NCI-H460 (cell line): ENCODE measurements around the gene B3GNT9. TPM values are rescaled to one million over a fixed set of nuclear protein-coding genes. Genes with fewer than 3 reads are reported as not detected.
"Not testable (repeated sequence)": the region's sequence is repeated elsewhere in the genome, so short reads cannot be mapped to it uniquely, and the experiment has no call there.

Experiments used
- DNase-seq: peaks from one replicate; pipeline ENCODE4 v3.0.0-alpha.2; 2016; ENCODE audit warnings: low read depth; ENCODE audit errors: extremely low read depth
- total RNA-seq: library from RNA; depleted of rRNA; stranded (reverse); fragments of >200 nt; shearing (Covaris generic); gene quantifications from 2 replicates; pipeline ENCODE4 v1.2.3, GENCODE V29; 2014

Gene B3GNT9
- total RNA-seq, 1 experiment from 2014 or later: 14.2 TPM

DNA sequence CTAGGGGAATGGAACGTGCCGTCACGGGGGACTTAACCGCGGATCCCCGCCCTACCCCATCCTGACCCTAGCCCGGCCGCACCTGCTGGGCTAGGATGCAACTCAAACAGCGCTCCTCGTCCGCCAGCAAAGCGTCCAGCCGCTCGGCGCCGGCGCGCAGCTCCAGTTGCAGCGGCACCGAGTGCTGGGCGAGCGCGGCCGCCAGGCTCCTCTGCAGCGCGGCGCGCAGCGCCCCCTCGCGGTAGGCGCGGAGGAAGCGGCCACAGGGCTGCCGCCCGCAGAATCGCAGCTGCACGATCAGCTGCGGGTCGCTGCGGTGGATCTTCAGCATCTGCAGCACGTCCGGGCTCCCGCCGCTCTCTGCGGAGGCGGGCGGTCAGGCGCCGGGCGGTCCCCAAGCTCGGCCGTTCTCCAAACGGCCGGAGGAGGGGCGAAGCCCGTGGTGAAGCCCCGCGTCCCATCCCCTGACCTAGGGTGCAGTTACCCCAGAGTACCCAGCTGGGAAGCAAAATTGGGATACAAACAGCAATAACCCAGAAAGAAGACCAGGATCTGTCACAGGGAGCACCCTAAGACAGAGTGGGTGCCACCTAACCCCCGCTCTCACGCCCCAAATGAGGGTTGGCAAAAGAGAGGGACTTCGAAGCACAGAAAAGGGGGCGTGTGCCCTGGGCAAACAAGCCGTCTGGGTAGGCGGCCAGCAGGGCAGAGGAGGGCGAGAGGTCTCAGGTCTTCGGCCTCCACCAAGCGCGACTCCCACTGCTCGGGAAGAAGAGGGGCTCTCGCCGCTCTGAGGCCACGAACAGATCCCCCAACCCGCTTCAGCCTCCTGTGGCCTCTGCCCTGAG, 4.7 kb upstream of the B3GNT9 start:
- DNase-seq: no peak

DNA sequence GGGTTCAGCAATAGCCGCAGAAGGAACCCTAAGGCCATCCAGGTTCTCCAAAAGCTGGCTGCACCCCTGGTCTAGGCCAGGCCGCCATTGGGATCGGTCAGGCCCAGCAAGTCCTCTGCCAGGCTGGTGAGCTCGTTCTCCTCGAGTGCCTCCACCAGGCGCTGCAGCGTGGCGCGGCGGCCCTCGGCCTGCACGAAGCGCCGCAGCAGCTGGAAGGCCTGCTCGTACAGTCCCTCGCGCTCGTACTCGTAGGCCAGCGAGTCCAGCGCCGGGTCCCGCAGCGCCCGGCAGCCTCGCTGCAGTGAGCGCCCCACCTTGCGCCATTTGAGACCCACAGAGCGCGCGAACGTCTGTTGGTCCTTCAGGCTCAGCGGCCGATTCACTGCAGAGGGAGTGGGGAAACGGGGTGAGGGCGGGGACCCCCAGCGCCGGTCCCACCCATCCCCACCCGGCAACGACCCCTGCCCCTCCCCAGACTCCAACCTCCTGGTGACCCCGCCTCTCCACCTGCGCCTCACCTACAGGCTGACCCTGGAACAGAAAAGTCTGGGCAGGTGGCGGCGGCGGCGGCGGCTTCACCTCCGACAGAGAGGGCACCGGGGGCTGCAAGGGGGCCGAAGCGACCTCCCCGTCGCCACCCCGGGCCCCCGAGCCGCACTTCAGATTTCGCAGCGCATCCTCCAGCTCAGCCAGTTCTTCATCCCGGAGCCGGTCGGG, 3.9 kb upstream of the B3GNT9 start:
- DNase-seq: no peak

DNA sequence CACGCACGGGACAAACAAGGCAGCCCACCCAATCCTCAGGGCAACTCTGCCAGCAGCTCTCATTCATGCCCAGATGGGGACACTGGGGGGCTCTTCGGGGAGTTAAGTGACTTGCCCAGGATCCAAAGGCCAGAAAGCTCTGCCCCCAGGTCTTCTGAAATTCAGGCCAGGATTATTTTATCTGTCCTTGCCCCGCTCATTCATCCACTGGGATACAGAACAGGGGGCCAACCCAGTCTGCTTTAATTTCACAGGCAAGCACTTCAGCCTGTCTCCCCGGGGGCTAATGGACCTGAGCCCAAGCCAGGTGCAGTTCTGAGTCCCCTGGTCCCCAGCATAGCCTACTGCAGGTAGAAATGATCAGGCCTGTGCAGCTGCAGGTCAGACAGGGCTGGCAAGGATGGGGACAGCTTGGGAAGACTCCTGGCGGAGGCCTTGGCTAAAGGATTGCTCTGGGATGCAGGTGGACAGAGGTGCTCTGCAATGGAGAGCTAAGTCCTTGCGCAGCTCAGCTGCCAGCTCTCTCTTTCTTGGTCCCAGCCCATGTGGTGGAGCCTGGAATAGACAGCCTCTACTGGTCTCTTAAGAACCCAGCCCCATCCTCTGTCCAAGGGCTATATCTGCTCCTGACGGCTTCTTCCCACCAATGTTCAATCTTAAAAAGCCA, 766 bp upstream of the B3GNT9 start:
- DNase-seq: no peak

DNA sequence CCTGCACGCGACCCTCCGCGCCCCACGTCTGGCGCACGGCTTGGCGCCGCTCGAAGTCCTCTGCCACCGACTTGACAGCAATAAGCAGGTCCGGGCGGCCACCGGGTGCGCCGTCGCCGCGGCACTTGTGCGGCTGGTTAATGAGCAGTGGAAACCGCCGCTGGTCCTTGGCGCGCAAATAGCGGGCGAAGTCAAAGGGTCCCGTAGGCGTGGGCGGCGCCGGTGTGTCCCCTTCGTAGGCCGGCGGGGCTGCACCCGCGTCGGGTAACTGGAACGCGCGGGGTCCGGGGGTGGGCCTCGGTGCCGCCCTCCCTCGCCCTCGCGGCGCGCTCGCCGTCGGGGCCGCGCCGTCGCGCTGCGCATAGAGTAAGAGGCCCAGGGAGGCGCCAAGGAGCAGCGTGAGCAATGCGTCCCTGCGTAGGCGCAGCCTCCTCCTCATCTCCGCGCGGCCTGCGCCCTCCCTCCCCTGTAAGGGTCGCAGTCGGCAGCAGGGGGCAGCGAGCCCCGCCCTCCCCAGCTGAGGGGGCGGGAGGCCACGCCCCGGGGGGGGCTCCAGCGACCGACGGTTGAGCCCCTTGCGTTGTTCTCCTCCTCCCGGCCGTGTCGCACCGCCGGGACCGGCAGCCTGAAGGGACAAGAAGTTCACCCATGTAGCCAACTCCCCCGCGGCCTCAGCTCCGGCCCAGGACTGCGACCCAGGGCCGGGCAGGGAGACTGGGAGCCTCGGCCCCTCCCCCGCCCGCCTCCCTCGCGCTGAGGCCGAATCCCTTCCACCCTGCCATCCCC, 558 bp downstream of the B3GNT9 start:
- DNase-seq: no peak

DNA sequence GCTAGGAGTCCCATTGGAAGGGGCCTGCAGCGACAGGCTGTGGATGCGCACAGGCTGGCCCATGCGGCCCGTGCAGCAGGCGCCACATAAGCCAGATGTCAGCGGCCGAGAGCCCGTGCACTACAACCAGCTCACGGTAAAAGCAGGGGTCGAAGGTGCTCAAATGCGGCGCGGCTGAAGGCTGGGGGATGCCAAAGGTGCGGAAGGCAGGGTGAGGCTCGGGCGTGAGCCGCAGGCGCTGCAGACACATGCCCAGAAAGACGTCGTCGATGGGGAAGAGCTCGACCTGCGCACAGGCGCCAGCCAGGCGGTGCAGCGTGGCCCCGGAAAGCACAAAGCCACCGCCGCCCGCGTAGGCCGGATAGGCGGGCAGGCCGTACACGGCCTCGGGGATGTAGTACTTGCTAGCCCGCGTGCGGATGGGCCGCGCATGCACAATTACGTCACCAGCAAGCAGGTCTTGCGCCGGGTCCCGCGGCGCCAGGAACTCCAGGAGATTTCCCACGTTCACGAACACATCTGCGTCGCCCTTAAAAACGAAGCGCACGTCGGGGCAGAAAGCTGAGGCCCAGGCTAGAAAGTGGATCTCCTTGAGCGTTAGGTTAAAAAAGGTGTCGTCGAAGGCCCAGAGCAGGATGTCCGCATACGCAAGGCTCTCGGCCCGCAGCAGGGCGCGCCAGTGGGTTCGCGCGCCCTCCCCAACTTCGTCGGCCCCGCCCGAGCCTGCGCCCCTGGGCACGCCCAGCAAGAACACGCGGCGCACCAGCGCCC, 1.3 kb downstream of the B3GNT9 start:
- DNase-seq: no peak

DNA sequence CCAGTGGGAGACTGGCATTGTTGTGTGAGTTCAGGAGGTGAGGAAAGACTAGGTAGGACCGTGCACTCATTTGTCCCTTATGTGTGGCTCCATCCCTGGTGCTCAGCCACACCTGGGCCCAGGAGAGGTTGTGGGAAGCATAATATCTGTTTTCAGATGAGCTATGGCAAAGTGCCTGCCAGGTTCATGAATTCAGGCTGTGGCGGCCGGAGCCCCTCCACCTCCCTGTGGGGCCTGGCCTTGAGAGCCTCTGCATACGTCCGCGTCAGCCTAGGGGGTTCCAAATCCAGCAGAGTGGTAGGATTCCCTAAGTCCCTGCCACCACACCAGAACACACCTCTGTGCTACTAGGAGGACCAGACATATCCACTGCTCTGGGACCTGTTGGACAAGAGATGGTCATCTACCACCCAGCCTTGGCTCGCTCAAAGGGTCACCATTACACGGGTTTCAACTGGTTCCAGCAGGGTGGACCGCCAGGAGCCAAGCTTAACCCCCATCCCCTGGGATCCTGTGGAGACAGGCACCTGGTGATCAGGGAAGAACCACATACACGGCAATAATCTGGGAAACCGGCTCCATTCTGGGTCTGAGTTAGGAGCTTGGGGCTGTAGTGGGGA, 2.0 kb downstream of the B3GNT9 start:
- no peak for DNase-seq

DNA sequence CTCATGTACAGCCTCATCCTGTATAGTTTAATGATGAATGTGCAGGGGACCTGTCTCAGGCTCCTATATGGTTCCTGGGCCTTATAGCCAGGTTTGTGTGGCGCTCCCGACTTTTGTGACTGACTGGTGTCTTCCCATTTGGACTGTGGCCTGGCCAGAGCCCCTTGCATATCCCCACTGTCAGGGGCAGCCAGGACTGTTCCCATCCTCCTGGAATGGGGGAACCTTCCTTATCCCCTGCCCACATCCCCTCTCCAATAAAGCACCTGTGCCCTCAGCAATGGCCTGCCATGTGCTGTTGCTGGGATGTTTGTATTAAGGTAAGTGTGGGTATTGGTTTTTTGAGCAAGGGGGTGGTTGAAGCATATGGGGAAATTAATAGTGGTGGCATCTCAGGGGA, 2.6 kb downstream of the B3GNT9 start:
- DNase-seq: no peak

DNA sequence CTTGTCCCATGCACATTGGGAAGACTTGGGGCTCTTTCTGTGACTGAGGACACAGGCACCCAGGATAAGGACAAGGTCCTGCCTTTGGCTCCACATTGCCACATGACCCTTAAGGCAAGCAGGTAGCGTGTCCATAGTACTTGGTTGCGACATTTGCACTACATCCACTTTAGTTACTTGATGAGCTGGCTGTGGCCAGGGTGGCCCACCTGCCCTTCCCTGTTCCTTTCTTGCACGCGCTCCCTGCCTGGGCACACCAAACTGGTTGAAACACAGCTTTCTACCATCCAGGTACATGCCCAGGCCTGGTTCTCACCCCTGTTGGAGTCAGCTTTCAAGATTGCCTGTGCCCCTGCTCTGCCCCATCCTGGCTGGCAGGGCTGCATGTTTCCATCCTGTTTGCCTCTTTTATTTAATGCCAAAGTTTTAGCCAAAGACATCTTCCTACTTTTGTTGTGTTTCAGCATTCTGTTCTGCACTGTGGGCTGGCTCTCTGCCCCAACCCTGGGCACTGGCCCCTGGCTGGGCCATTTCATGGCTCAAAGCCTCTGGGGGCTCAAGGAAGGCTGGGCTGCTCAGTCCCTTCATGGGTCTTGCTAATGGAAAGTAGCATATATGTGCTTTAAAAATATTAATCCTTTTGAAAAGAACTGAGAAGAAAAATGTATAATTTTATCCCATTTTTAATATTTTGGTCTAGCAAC, 3.2 kb downstream of the B3GNT9 start:
- DNase-seq: no peak

DNA sequence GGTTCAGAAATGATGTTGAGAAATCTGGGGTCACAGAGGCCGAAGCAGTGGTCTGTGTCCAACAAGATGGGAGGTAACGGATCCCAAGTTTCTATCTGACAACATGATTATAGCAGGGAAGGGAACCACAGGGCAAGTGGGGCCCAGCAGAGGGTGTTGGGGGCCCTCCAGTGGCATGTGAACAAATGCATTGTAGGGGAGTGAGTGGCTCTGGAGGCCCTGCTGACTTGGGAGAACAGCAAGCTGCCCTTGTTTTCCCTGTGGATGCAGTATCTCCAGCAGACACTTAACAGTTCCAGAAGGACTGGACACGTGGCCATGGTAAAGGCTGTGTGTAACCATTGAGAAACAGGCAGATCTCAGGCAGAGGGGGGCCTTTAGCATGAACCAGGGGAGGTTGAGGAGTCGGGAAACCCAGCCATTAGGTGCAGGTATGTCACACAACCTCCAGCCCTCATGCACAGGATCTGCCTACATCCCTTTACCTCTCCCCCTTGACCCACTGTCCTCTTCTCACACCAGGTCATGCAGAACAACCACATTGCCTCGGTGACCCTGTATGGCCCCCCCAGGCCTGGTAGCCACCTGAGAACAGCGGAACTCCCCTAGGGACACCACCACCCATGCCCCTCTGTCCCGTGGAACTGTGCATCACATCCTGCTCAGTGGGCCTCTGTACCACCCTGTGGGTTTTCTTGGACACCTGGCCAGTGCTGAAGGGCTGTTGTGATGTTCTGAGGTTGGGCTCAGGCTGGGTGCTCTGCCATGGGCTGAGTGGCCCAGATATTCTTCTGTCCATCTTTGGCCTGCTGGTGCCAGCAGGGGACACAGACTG, 4.1 kb downstream of the B3GNT9 start:
- no peak for DNase-seq

DNA sequence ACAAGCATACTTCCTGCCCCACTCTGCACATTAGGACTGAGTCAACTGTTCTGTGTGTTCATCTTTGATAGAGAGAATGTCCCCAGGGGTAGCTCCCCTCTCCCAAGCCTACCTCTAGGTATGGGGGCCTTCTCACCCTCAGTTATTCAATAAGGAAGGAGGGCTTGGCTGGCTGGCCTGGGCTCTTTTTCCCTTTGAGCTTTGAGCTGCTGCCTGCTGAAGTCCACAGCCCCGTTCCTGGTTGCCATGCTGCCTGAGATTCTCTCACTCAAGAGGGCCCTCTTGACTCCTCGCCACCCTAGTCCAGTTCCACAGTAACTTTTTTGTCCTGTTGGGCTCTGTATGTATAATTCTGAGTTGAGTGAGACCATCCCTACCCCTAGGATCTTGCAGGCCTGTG, 5.1 kb downstream of the B3GNT9 start:
- no peak for DNase-seq

DNA sequence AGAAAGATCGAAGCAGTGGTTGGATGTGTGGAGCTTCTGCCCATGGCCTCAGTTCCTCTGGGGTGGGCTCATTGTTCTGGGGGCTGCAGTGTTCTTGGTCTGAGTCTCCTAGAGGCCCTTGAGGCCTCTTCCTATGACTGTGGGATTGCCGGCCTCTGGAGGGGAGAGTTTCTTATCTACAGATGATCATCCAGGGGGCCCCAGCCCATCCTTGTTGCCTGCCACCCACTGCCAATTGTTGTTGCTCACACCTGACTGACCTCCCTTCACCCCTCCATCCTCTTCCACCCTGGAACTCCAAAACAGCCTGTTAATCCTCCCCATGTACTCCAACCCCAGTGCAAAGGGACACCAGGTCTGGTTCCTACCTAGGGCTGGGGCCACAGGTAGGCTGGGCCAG, 5.9 kb downstream of the B3GNT9 start:
- DNase-seq: no peak

DNA sequence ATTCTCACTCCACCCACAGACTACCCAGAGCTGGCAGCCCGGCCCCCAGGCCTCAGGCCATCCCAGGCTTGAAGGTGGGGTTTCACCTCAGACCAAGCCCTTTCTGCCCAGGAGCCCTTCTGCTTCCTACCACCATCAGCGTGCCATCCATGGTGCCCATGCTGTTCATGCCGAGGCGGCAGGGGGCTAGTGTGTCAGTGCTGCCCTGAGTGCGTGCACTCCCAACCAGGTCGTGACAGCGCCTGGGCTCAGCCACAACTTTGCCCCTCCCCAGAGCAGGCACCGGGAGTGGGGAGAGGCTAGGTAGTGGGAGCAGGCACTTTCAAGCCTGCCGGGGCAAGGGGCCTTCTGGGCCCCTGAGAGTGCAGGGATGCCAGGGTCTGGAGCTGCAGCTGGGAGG, 8.5 kb downstream of the B3GNT9 start:
- no peak for DNase-seq

DNA sequence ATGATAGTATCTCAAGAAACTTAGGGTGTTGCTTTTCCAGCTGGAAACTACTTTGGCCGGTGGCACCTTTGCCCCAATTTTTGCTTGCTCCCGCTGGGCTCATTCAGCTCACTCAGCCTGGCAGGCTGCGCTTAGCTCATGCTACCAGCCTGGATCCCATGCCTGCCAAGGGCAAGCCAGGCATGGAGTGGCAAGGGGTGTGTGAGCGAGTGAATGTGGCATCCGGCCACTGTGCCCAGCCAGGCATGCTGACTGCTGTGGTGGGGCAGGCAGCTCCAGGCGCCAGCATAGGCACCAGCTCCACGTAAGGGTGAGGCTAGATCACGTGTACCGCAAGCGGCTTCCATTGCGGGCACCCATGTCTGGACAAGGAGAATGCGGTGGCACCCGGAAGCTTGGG, 9.4 kb downstream of the B3GNT9 start:
- no peak for DNase-seq

DNA sequence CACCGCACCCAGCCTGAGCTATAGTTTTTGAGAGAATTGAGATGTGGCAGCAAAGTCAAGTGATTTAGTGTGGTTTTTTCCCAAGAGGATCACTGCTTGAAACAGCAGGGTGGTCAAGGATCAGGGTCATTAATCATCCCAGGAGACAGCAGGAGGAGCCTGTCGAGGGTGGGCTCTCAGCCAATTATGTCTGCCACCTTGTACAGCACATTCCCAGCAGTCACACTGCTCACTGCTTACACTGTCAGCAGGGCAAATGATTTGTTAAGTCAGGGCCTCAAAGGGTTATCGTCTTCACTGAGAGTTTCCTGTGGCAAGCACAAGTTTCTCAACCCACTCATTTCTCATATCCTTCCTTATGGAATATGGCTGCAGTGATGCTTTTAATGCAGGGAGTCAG, 13.2 kb downstream of the B3GNT9 start:
- no peak for DNase-seq

DNA sequence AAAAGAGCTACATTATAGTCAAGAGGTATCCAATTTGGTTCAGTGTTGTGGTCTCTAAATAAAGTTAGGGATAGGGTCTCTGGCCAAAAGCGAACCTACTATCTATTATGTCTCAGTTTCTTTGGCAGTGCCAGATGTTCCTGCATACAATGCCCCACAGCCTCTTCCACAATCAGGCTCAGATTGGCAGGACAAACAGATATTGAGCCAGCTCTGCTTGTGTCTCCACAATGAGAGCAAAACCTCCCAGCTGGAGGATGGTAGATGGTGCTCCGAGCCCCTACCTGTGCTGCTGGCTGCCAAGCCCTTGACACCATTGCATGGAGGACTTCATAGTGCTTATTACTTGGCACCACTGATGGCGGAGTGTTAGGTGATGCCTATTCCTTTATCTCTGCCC, 21.4 kb downstream of the B3GNT9 start:
- no peak for DNase-seq

DNA sequence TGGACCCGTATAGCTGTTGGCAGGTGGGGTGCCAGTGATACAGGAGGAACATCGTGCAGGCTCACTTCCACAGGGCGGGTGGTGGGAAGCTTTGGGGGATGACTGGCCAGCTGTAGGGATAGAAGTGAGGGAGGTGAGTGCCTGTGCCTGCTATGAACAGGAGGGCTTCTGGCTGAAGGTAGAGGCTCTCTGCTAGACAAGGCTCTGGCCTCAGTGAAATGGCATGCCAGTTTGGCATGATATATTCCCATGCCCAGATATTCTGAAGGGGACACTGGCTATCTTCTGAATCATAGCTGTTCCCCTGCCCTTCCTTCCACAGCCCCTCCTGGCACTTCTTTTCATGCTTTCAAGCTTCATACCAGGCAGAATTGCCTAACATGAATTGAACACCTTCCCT, 21.9 kb downstream of the B3GNT9 start:
- no peak for DNase-seq

DNA sequence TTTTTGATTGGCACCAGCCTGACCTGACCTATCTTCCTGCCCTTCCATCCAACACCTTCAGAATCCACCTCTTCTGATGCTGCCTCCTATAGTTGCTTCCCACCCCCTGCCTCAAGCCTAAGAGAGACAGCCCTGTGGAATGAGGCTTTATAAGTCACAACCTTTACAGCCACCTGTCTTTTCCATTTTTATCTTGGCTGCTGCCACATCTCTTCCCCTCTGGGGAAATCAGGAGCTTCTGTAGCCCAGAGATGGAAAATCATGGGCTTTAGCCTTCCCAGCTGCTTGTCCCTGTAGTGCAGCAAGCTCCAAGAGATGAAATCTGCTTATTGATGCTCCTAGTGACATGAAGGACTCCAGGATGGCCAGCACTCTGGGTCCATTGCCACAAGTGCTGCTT, 22.4 kb downstream of the B3GNT9 start:
- no peak for DNase-seq

DNA sequence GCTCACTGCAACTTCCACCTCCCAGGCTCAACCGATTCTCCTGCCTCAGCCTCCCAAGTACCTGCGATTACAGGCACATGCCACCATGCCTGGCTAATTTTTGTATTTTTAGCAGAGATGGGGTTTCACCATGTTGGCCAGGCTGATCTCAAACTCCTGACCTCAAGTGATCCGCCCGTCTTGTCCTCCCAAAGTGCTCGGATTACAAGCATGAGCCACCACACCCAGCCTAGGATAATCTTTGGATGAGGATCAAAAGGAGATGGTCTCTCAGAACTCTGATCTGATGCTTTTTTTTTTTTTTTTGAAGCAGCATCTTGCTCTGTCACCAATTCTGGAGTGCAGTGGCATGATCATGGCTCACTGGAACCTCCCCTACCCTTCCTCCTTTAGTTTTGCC, 28.0 kb downstream of the B3GNT9 start:
- DNase-seq: not testable (repeated sequence)
